ENCODE results near the gene RBMS3. TPM values are rescaled to one million over a fixed set of nuclear protein-coding genes. Genes with fewer than 3 reads are reported as not detected.

The RBMS3 gene
- total RNA-seq, 4 donors from 2014 or later, result 7.3 to 21.8 (median 12.8) TPM

- intact Hi-C loops (cut with DNase I; ENCODE audit: low total_unique reads), result no loop called here
- WGBS, 2 donors, result 79 to 84% methylated on average over 4 of the region's 4 CpGs
- no peak for DNase-seq (ENCODE audit: low spot score in 2 of 2)
- no peak overlapping the region for H3K4me3 ChIP-seq (ENCODE audit: low read depth, poor library complexity, severe bottlenecking)
- TF ChIP-seq POLR2A (IDR thresholded peaks at IDR 0.05), result no peak
- no peak for TF ChIP-seq CTCF (IDR thresholded peaks at IDR 0.05)
Observed at GRCh38 chr3:29773481-29773880, 492.6 kb downstream of the RBMS3 start.

- intact Hi-C loops (cut with DNase I; ENCODE audit: low total_unique reads), result loop anchor here (5.0 kb wide), 1 partner anchor 858 kb away; no protein-coding TSS in a partner anchor
- WGBS, 2 donors, result 87 to 89% methylated on average over 5 of the region's 5 CpGs
- TF ChIP-seq CTCF (IDR thresholded peaks at IDR 0.05) (no peak), POLR2A (IDR thresholded peaks at IDR 0.05) (no peak)
- no peak overlapping the region for H3K4me3 ChIP-seq (ENCODE audit: low read depth, poor library complexity, severe bottlenecking)
- no peak for DNase-seq (ENCODE audit: low spot score in 2 of 2)
Observed at GRCh38 chr3:29775340-29775739, 494.5 kb downstream of the RBMS3 start.

GRCh38 chr3:29777869-29778268, 497.0 kb downstream of the RBMS3 start:
- H3K4me3 ChIP-seq (ENCODE audit: low read depth, poor library complexity, severe bottlenecking), result no peak overlapping the region
- no peak for DNase-seq (ENCODE audit: low spot score in 2 of 2)
- 87 to 96% methylated on average over 1 of the region's 1 CpG for WGBS, 2 donors
- intact Hi-C loops (cut with DNase I; ENCODE audit: low total_unique reads), result loop anchor here (5.0 kb wide), 1 partner anchor 861 kb away; no protein-coding TSS in a partner anchor
- TF ChIP-seq POLR2A (IDR thresholded peaks at IDR 0.05), result no peak
- no peak for TF ChIP-seq CTCF (IDR thresholded peaks at IDR 0.05)

- no peak for DNase-seq (ENCODE audit: low spot score in 2 of 2)
- intact Hi-C loops (cut with DNase I; ENCODE audit: low total_unique reads), result no loop called here
- no peak overlapping the region for H3K4me3 ChIP-seq (ENCODE audit: low read depth, poor library complexity, severe bottlenecking)
- 63 to 71% methylated on average over 1 of the region's 1 CpG for WGBS, 2 donors
- TF ChIP-seq POLR2A (IDR thresholded peaks at IDR 0.05) (no peak), CTCF (IDR thresholded peaks at IDR 0.05) (no peak)
Observed at GRCh38 chr3:29789686-29790085, 508.8 kb downstream of the RBMS3 start.

GRCh38 chr3:29796808-29797207, 515.9 kb downstream of the RBMS3 start:
- intact Hi-C loops (cut with DNase I; ENCODE audit: low total_unique reads), result no loop called here
- WGBS, 2 donors, result 97 to 99% methylated on average over 8 of the region's 8 CpGs
- no peak overlapping the region for H3K4me3 ChIP-seq (ENCODE audit: low read depth, poor library complexity, severe bottlenecking)
- DNase-seq (ENCODE audit: low spot score in 2 of 2), result no peak
- TF ChIP-seq POLR2A (IDR thresholded peaks at IDR 0.05) (no peak), CTCF (IDR thresholded peaks at IDR 0.05) (no peak)

GRCh38 chr3:29802057-29802456, 521.2 kb downstream of the RBMS3 start:
- TF ChIP-seq POLR2A (IDR thresholded peaks at IDR 0.05) (no peak), CTCF (IDR thresholded peaks at IDR 0.05) (no peak)
- no peak for DNase-seq (ENCODE audit: low spot score in 2 of 2)
- no peak overlapping the region for H3K4me3 ChIP-seq (ENCODE audit: low read depth, poor library complexity, severe bottlenecking)
- intact Hi-C loops (cut with DNase I; ENCODE audit: low total_unique reads), result no loop called here
- 96% methylated on average over 4 of the region's 4 CpGs for WGBS, 2 donors
